HG03097 (cell line): Measurements from ENCODE around the gene VASN.

ENCODE experiments used
- ATAC-seq: cut with Tn5 transposase; IDR thresholded peaks from one replicate; pipeline ENCODE4 v1.9.1; 2021; ENCODE audit not compliant: unreplicated experiment, low FRiP score

VASN gene

DNA sequence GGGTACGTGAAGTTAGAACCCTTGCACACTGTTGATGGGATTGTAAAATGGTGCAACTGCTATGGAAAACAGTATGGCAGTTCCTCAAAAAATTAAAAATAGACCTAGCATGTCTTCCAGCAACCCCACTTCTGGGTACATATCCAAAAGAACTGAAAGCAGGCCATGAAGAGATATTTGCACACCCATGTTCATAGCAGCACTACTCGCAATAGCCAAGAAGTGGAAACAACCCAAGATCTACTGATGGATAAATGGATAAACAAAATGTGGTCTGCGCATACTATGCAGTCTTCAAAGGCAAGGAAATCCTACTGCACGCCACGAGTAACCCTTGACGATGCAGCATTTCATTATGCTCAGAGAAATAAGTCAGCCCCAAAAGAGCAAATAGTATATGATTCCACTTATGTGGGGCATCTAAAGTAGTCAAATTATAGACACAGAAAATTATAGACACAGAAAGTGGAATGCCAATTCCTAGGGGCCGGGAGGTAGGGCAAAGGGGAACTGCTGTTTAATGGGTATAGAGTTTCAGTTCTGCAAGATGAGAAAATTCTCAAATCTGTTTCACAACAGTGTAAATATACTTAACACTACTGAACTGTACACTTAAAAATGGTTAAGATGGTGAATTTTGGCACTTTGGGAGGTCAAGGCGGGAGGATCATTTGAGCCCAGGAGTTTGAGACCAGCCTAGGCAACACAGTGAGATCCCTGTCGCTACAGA is 27.5 kb downstream of the VASN start:
- no peak for ATAC-seq

GRCh38 chr16:4401094-4401501 is 29.4 kb downstream of the VASN start:
- no peak for ATAC-seq

DNA sequence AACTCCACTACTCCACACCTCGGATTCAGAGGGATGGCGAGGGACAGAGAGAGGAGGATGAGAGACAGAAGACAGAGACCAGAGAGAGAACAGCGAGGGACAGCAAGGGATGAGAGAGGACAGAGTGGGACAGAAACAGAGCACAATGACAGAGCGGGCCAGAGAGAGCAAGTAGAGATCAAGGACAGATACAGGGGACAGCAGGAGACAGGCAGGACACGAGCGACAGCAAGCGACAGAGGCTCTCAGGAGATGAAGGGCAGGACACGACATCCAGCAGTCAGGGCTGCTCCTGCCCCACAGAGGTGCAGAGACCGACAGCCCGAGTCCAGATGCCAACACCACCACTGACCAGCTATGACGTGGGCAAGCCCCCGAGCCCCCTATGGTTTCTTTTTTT is 29.9 kb downstream of the VASN start:
- no peak for ATAC-seq

DNA sequence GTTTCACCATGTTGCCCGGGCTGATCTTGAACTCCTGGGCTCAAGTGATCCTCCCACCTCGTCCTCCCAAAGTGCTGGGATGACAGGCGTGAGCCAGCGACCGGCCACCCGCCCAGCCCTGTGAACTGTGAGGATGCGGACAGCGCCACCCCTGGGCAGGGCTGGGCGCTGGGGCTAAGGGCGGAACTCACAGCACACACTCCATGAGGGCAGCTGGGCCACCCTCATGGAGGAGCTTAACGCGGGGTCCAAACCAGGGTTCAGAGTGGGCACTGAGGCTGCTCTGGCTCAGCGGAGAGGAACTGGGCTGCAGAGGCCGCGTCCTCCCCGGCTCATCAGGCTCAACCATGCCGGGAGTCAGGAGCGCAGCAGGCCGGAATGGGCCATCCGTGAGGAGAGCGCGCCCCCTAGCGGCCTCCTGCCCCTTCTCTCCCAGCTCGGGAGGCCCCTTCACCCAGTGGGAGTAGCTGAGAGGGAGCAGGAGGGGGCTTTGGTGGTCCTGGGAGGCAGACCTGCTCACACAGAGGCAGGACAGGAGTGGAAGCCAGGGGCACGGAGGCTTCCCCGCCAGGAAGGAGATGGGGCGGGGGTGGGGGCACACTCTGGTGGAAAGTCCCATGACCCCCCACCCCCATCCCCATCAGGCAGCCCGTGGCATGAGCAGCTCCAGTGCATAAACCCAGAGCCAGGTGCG is 30.9 kb downstream of the VASN start:
- ATAC-seq, result no peak

GRCh38 chr16:4403133-4403949 is 31.7 kb downstream of the VASN start:
- ATAC-seq, result no peak

DNA sequence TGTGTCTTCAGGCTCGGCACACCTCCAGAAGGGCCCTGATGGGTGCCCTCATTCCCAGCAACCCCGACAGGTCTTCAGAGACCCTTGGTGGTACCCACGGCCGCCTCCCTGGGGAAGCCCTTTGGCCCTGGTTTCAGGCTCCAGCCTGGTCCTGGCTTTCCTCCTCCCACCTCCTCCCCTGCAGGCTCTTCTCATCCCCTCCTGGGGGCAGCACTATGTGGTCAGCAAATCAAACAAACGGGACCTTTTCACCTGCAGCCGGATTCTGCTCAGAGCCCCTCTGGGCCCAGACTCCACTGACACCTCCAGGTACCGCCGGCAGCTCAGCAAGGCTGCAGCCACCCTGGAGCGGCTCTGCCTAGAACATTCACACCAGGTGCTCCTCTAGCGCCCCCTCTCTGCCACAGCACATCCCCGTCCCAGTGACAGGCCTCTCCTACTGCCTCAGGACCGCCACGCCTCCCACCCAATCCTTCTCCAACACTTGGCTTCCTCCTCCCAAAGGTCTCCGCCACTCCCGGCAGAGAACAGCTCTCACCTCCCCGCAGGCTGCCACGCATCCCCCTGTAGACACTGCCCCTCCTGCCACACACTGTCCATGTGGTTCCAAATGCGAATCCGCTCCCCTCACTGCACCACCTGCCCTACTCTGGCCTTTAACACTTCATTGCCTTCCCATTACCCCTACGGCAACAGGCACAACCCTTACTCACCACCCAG is 32.8 kb downstream of the VASN start:
- no peak for ATAC-seq

DNA sequence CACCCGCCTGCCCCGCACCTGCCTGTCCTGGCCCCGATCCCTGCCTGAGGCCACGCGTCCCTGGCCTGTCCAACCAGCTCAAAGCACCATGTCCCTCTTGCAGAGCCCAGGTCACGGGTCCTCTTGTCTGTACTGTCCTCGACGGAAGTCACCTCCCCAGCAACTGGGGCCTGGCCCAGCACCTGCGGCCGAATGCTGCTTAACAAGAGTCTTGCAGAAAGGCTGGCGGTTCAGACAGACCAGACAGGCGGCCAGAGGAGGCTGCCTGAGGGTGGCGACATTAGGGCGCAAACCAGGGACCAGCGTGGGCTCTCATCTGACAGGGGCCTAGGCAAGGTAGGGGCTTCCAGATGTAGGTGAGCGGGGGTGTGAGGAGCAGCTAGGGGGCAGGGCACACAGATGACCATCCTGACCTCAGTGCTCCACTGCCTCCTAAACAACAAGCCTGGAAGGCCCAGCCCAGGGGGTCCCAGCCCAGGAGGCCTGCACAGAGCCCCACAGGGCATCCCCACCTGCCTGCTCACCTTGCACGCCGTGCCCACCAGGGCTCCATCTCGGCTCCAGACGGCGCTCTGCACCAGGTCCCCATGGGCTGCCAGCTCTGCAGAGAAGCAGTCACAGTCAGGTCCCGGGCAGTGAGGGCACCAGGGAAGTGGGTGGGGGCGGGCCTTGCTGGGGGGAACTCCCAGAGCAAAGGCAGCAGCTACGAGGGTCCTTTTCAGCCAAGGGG is 33.5 kb downstream of the VASN start:
- no peak for ATAC-seq

DNA sequence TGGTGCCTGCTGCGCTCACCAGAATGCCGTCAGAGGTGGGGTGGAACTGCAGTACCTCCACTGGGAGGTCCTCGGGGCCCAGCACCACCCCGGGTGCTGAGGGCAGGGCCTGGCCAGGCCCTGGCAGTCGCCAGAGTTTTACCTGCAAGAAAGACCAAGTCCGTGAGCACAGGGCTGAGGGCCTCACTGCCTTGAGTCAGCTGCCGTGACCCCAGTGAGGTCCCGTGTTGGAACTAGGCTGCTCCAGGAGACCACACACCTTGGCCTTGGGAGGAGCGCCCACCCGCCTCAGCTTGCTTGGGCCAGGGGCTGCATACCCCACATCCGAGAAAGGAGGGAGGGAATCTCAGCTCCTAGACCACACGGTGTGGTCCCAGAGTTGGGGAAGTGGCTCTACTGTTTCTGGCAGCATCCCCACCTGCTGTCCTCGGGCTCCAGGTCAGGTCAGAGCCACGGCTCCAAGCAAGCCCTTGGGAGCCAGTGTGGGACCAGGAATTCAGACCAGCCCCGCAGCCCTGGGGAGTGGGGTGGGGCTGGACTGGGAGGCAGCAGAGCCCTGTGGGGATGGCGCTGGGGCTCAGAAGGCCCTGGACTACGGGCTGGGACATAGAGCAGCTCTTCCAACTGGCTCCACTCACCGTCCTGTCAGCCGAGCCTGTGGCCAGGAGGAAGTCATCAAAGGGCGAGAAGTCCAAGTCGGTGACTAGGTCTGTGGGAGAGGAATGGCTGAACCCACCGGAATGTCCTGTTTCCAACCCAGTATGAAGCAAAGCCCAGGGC is 36.1 kb downstream of the VASN start:
- ATAC-seq, result no peak

DNA sequence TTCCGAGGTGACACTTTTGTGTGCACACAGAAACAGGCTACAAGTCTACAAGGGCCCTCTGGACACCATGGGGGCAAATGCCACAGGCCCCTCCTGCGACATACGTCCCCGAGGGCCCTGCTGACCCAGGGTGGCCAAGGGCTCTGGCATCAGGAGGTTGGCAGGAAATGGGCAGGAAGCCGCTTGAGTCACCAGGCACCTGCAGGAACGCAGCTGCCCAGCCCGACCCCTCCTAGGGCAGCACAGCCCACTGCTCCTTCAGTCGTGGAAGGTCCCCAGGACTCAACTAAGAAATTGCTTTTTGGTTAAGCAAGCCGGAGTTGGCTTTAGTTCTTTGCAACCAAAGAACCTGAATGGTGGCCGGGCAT is 36.7 kb downstream of the VASN start:
- ATAC-seq, result no peak

- no peak for ATAC-seq
Observed at GRCh38 chr16:4409081-4409932, 37.7 kb downstream of the VASN start.

- no peak for ATAC-seq
Observed at GRCh38 chr16:4410335-4411075, 38.9 kb downstream of the VASN start.

DNA sequence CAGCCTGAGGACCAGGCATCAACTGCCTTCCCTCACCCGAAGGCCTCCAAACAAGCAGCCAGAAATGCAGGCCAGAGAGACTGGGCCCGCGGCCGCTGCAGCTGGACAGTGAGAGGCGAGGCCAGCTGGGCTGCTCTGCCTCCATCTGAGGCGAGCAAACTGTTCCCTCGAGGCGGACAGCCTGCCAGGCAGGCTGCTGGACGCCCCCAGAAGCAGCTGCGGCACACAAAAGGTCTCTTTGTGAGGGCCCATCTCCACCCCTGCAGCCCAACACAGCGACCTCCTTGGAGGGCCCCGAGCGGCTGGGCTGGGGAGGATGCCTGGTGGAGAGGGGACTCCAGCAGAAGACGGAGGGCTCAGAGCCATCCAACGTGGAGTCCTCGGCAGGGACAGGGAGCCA is 40.0 kb downstream of the VASN start:
- no peak for ATAC-seq

DNA sequence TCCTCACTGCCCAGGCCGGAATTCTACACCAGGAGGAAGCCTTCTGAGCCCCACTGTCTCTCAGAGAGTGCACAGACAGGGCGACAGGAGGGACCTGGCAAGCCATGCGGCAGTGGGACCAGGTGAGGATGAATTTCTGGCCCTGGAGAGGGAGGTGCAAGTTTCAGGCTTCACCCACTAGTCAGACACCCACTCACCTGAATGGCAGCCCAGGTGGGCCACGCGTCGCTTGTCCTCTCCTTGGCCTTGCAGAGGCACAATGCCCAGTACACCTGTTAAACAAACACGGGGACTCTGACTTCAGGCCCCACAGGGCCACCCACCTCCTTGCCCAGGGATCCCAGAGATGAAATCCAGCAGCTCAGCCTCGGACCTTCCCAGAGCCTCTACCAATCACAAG is 40.5 kb downstream of the VASN start:
- no peak for ATAC-seq

DNA sequence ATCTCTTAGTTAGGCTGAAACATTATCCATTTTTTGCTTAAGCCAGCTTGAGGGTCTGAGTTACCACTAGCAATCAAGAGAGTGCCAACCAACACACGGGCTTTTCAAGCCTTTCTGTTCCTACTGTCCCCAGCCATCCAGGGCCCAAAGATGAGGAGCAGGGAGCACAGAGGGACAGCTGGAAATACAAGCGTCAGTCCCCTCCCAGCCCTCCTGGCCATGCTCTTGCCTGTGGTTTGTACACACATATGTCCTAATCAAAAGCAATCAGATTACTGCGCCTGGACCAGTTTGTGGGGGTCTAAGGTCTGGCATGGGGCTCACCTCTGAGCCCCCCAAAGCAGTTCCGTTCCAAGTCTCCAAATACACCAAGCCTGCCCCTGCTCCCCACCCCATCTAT is 41.2 kb downstream of the VASN start:
- ATAC-seq, result no peak

- ATAC-seq, result peak; percentile 49
Observed at GRCh38 chr16:4414187-4414917, 42.7 kb downstream of the VASN start.

GRCh38 chr16:4415538-4416199 is 44.0 kb downstream of the VASN start:
- no peak for ATAC-seq
